GM12878 (cell line): ENCODE results near the gene FAAP100.

ENCODE experiments used
- CREM ChIP-seq: IDR thresholded peaks from 2 replicates; pipeline ENCODE4 v1.6.1; 2014; ENCODE audit warnings: antibody characterized with exemption, low read depth
- POLR2AphosphoS5 ChIP-seq: IDR thresholded peaks from 2 replicates; pipeline ENCODE4 v1.6.1; 2011; ENCODE audit warnings: mild to moderate bottlenecking, low read length, inconsistent platforms
- TF ChIP-seq, protein P1 (sequence below): fragments of 450-650 bp; formaldehyde crosslinking; IDR thresholded peaks from 2 replicates; pipeline ENCODE4 v1.4.0; 2020; ENCODE audit warnings: mild to moderate bottlenecking, moderate library complexity

DNA sequence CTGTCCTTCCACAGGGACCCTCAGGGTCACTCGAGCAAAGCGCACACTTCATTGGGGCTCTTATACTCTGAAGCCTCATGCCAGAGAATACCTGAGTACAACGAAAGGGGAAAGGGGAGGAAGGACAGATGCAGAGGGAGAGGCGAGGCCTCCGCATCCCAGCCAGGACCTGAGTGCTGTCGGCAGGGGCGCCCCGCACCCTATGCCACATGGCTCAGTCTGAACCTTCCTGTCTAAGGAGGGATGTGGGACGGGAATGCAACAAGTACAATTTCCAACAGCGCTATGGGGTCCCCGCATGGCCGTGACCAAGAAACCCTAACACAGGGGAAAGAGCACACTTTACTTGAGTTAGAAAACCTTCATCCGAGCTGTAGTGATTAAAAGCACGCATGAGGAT lies 39.8 kb upstream of the FAAP100 start:
- TF ChIP-seq CREM (no peak), POLR2AphosphoS5 (no peak)
- TF ChIP-seq, protein P1, sequence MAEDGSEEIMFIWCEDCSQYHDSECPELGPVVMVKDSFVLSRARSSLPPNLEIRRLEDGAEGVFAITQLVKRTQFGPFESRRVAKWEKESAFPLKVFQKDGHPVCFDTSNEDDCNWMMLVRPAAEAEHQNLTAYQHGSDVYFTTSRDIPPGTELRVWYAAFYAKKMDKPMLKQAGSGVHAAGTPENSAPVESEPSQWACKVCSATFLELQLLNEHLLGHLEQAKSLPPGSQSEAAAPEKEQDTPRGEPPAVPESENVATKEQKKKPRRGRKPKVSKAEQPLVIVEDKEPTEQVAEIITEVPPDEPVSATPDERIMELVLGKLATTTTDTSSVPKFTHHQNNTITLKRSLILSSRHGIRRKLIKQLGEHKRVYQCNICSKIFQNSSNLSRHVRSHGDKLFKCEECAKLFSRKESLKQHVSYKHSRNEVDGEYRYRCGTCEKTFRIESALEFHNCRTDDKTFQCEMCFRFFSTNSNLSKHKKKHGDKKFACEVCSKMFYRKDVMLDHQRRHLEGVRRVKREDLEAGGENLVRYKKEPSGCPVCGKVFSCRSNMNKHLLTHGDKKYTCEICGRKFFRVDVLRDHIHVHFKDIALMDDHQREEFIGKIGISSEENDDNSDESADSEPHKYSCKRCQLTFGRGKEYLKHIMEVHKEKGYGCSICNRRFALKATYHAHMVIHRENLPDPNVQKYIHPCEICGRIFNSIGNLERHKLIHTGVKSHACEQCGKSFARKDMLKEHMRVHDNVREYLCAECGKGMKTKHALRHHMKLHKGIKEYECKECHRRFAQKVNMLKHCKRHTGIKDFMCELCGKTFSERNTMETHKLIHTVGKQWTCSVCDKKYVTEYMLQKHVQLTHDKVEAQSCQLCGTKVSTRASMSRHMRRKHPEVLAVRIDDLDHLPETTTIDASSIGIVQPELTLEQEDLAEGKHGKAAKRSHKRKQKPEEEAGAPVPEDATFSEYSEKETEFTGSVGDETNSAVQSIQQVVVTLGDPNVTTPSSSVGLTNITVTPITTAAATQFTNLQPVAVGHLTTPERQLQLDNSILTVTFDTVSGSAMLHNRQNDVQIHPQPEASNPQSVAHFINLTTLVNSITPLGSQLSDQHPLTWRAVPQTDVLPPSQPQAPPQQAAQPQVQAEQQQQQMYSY (CRISPR knock-in tag), result no peak
